HepG2 (cell line): ENCODE data around the gene ABL2.

Experiments
- BCL3 ChIP-seq: sonication (generic); formaldehyde crosslinking; IDR thresholded peaks from 2 replicates; pipeline ENCODE4 v1.5.1; 2020; ENCODE audit warnings: mild to moderate bottlenecking, missing genetic modification reagents, moderate library complexity
- IKZF5 ChIP-seq: IDR thresholded peaks from 2 replicates; pipeline ENCODE4 v1.6.1; 2018; ENCODE audit warnings: missing genetic modification reagents, mild to moderate bottlenecking, missing compliant biosample characterization
- ZNF160 ChIP-seq: sonication (generic); formaldehyde crosslinking; IDR thresholded peaks from 2 replicates; pipeline ENCODE4 v1.8.0; 2022; ENCODE audit warnings: mild to moderate bottlenecking, inconsistent platforms, missing genetic modification reagents
- ZZZ3 ChIP-seq: sonication (generic); formaldehyde crosslinking; IDR thresholded peaks from 2 replicates; pipeline ENCODE4 v1.4.0; 2020; ENCODE audit warnings: missing genetic modification reagents, mild to moderate bottlenecking, borderline replicate concordance
- TF ChIP-seq, protein P1 (sequence below): sonication (generic); formaldehyde crosslinking; IDR thresholded peaks from 2 replicates; pipeline ENCODE4 v1.4.0; 2020; ENCODE audit warnings: missing genetic modification reagents

GRCh38 chr1:179066471-179066870 lies 163.0 kb downstream of the ABL2 start:
- TF ChIP-seq IKZF5 (no peak), BCL3 (CRISPR knock-in tag) (no peak), ZZZ3 (CRISPR knock-in tag) (no peak), ZNF160 (CRISPR knock-in tag) (no peak)
- TF ChIP-seq, protein P1, sequence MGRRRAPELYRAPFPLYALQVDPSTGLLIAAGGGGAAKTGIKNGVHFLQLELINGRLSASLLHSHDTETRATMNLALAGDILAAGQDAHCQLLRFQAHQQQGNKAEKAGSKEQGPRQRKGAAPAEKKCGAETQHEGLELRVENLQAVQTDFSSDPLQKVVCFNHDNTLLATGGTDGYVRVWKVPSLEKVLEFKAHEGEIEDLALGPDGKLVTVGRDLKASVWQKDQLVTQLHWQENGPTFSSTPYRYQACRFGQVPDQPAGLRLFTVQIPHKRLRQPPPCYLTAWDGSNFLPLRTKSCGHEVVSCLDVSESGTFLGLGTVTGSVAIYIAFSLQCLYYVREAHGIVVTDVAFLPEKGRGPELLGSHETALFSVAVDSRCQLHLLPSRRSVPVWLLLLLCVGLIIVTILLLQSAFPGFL (CRISPR knock-in tag) = no peak
